ENCODE data around the gene FAM193A. TPM values are rescaled to one million over a fixed set of nuclear protein-coding genes. Genes with fewer than 3 reads are reported as not detected.
"Not testable (repeated sequence)": the region's sequence is repeated elsewhere in the genome, so short reads cannot be mapped to it uniquely, and the experiment has no call there.

FAM193A gene
- total RNA-seq, 1 experiment from 2014 or later: 31.3 TPM

GRCh38 chr4:2586502-2586901, 50.1 kb downstream of the FAM193A start:
- Mint-ChIP-seq H3K36me3 (ENCODE audit: insufficient read depth, unreplicated experiment) (peaks cover 7% of the 10 kb centered on the region), H3K4me1 (ENCODE audit: insufficient read depth, unreplicated experiment) (peaks cover 44% of the 10 kb centered on the region), H3K27ac (ENCODE audit: low read depth, unreplicated experiment) (no peak overlapping the region), H3K4me3 (ENCODE audit: unreplicated experiment) (no peak overlapping the region), H3K27me3 (ENCODE audit: insufficient read depth, unreplicated experiment) (no peaks in the 10 kb centered on the region), H3K9me3 (ENCODE audit: unreplicated experiment) (no peaks in the 10 kb centered on the region)
- BruUV-seq (replicated peaks): no TSS peak
- DNase-seq (ENCODE audit: unreplicated experiment): no peak
- TF ChIP-seq CTCF (IDR thresholded peaks at IDR 0.05; ENCODE audit: unreplicated experiment): no peak
- ChIA-PET POLR2A (no interaction called here), CTCF (interaction anchor here (0.6 kb wide), 1 partner anchor 12 kb away, joined by 3 read pairs; no protein-coding TSS in a partner anchor)
- intact Hi-C loops (cut with micrococcal nuclease): no loop called here

- DNase-seq (ENCODE audit: unreplicated experiment): no peak
- H3K4me1 Mint-ChIP-seq (ENCODE audit: insufficient read depth, unreplicated experiment): peaks cover 38% of the 10 kb centered on the region
- ChIA-PET CTCF (interaction anchor here (0.6 kb wide), 2 partner anchors 12 to 349 kb away, joined by 3 read pairs; no protein-coding TSS in a partner anchor), POLR2A (no interaction called here)
- H3K27me3 Mint-ChIP-seq (ENCODE audit: insufficient read depth, unreplicated experiment): no peaks in the 10 kb centered on the region
- no peak overlapping the region for H3K4me3 Mint-ChIP-seq (ENCODE audit: unreplicated experiment)
- no peak for TF ChIP-seq CTCF (IDR thresholded peaks at IDR 0.05; ENCODE audit: unreplicated experiment)
- intact Hi-C loops (cut with micrococcal nuclease): no loop called here
- no TSS peak for BruUV-seq (replicated peaks)
- H3K9me3 Mint-ChIP-seq (ENCODE audit: unreplicated experiment): no peaks in the 10 kb centered on the region
- no peak overlapping the region for H3K27ac Mint-ChIP-seq (ENCODE audit: low read depth, unreplicated experiment)
- H3K36me3 Mint-ChIP-seq (ENCODE audit: insufficient read depth, unreplicated experiment): peaks cover 7% of the 10 kb centered on the region
Observed at GRCh38 chr4:2587213-2587823, 50.9 kb downstream of the FAM193A start.

DNA sequence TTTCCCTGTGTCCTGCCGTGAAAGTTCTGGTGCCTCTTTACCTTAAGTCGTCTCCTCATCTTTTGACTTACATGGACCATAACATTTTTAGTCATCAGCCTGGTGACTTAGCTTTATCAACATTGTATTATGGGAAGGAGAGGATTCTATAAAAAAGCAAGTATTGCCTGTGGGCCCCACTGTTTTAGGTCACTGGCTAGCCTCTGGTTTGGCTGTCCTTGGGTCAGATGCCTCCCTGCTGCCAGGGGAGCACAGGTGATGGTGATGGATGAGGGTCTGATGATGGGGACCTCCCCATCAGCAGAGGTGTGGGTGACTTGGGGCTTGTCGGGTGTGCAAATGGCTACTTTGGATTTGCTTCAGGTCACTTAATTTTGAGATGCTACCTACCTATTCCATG, 51.8 kb downstream of the FAM193A start:
- H3K27ac Mint-ChIP-seq (ENCODE audit: low read depth, unreplicated experiment): no peak overlapping the region
- ChIA-PET POLR2A (no interaction called here), CTCF (no interaction called here)
- no peak overlapping the region for H3K4me3 Mint-ChIP-seq (ENCODE audit: unreplicated experiment)
- peaks cover 7% of the 10 kb centered on the region for H3K36me3 Mint-ChIP-seq (ENCODE audit: insufficient read depth, unreplicated experiment)
- H3K27me3 Mint-ChIP-seq (ENCODE audit: insufficient read depth, unreplicated experiment): no peaks in the 10 kb centered on the region
- intact Hi-C loops (cut with micrococcal nuclease): no loop called here
- no peak for TF ChIP-seq CTCF (IDR thresholded peaks at IDR 0.05; ENCODE audit: unreplicated experiment)
- no TSS peak for BruUV-seq (replicated peaks)
- H3K9me3 Mint-ChIP-seq (ENCODE audit: unreplicated experiment): no peaks in the 10 kb centered on the region
- DNase-seq (ENCODE audit: unreplicated experiment): no peak
- peaks cover 36% of the 10 kb centered on the region for H3K4me1 Mint-ChIP-seq (ENCODE audit: insufficient read depth, unreplicated experiment)

GRCh38 chr4:2591189-2591588, 54.7 kb downstream of the FAM193A start:
- no peak for TF ChIP-seq CTCF (IDR thresholded peaks at IDR 0.05; ENCODE audit: unreplicated experiment)
- peaks cover 31% of the 10 kb centered on the region for H3K4me1 Mint-ChIP-seq (ENCODE audit: insufficient read depth, unreplicated experiment)
- peaks cover 1% of the 10 kb centered on the region for H3K36me3 Mint-ChIP-seq (ENCODE audit: insufficient read depth, unreplicated experiment)
- H3K27ac Mint-ChIP-seq (ENCODE audit: low read depth, unreplicated experiment): no peak overlapping the region
- intact Hi-C loops (cut with micrococcal nuclease): no loop called here
- H3K27me3 Mint-ChIP-seq (ENCODE audit: insufficient read depth, unreplicated experiment): no peaks in the 10 kb centered on the region
- no peak for DNase-seq (ENCODE audit: unreplicated experiment)
- CTCF ChIA-PET: interaction anchor here (0.6 kb wide), 1 partner anchor 57 kb away, joined by 4 read pairs; no protein-coding TSS in a partner anchor
- BruUV-seq (replicated peaks): no TSS peak
- H3K9me3 Mint-ChIP-seq (ENCODE audit: unreplicated experiment): no peaks in the 10 kb centered on the region
- POLR2A ChIA-PET: no interaction called here
- H3K4me3 Mint-ChIP-seq (ENCODE audit: unreplicated experiment): no peak overlapping the region

- DNase-seq (ENCODE audit: unreplicated experiment); POLR2A ChIA-PET; CTCF ChIA-PET; H3K4me3 Mint-ChIP-seq (ENCODE audit: unreplicated experiment); H3K36me3 Mint-ChIP-seq (ENCODE audit: insufficient read depth, unreplicated experiment); H3K9me3 Mint-ChIP-seq (ENCODE audit: unreplicated experiment); H3K27ac Mint-ChIP-seq (ENCODE audit: low read depth, unreplicated experiment); H3K27me3 Mint-ChIP-seq (ENCODE audit: insufficient read depth, unreplicated experiment); intact Hi-C loops (cut with micrococcal nuclease); BruUV-seq (replicated peaks): not testable (repeated sequence)
- peaks cover 34% of the 10 kb centered on the region for H3K4me1 Mint-ChIP-seq (ENCODE audit: insufficient read depth, unreplicated experiment)
Observed at GRCh38 chr4:2592014-2592413, 55.6 kb downstream of the FAM193A start.
